GM18873 (cell line): ENCODE measurements around the gene SNX19.

Experiments used
- ATAC-seq: cut with Tn5 transposase; IDR thresholded peaks from one replicate; pipeline ENCODE4 v1.9.1; 2021; ENCODE audit warnings: mild to moderate bottlenecking, moderate library complexity, moderate number of reproducible peaks; ENCODE audit not compliant: unreplicated experiment, low FRiP score

The SNX19 gene

DNA sequence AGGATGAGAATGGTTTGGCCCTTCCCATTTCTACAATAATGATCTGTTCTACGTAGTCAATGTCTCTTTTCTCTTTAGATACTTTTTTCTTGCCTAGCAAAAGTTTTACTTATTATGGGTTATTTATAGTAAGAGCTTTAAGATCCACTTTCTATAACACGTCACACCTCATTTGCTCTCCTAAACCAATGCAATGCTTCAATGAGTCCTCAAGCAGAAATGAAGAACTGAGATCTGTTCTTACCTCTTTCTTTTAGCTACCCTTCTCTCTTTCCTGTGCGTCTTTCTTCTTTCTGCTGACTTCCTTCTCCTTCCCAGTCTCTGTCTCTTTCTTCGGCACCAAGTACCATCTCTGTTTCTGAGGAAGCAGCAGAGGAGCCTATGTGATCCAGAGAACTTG lies 61.8 kb downstream of the SNX19 start:
- no peak for ATAC-seq

DNA sequence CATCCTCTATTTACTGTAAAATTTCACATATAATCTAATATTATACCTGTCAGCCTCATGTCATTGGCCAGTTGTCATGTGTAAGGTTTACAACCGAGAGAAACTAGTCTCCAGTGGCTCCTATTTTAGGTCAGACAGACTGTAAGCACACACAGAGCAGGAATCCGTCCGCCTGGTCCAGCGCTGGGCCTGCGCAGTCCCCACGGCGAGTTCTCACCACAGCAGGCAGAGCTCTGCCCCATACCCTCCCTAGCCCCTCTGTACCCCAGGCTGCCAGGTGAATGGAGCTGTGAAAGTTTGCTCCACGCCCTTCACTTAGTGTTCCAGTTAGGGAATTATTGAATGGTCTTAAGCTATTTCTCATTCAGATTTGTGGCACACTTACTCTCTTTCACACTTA lies 63.7 kb downstream of the SNX19 start:
- ATAC-seq: no peak

DNA sequence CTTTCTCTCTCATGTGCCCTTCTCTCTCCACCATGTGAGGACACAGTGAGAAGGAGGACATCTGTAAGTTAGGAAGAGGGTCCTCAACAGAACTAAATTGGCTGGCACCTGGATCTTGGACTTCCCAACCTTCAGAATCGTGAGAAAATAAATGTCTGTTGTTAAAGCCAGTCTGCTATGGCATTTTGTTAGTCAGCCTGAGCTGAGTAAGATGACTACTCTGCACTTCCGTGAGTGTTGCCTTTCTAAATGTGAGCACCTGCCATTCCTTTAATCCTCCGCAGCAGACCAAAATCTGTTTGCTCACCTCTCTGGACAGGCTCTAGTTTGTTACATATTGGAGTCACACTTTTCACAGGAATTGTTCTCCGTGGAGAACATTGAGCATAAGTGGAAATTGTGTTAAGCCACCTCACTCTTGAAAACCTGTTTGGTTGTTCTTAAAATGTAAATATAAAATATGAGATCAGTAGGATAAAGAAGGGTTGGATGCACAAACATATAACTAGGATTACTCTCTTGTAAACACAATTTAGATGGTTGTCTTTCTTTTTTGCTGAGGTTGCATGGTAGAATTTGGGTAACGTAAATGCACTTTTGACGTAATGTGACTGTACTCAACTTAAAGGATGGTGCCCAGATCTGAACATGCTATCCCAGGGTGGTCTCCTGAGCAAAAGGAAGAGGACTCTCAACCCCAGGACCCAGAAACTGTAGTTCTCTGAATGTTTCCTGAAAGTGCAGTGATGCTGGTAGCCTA lies 65.9 kb downstream of the SNX19 start:
- ATAC-seq: no peak

DNA sequence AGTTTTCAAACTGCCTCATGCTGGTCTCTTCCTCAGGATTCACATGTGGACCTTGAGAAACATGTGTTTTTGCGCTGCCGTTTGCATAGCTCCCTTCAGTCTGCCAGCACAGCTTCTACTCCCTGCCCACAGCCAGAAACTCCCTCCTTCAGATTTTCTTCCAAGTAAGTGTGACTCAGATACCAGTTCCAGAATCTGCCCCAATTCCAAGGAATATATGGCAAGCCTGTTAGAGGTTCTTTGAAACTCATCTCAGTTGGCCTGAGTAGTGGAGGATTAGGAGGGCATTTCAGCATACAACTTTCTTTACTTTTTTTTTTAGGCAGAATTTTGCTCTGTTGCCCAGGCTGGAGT lies 67.1 kb downstream of the SNX19 start:
- ATAC-seq: no peak

DNA sequence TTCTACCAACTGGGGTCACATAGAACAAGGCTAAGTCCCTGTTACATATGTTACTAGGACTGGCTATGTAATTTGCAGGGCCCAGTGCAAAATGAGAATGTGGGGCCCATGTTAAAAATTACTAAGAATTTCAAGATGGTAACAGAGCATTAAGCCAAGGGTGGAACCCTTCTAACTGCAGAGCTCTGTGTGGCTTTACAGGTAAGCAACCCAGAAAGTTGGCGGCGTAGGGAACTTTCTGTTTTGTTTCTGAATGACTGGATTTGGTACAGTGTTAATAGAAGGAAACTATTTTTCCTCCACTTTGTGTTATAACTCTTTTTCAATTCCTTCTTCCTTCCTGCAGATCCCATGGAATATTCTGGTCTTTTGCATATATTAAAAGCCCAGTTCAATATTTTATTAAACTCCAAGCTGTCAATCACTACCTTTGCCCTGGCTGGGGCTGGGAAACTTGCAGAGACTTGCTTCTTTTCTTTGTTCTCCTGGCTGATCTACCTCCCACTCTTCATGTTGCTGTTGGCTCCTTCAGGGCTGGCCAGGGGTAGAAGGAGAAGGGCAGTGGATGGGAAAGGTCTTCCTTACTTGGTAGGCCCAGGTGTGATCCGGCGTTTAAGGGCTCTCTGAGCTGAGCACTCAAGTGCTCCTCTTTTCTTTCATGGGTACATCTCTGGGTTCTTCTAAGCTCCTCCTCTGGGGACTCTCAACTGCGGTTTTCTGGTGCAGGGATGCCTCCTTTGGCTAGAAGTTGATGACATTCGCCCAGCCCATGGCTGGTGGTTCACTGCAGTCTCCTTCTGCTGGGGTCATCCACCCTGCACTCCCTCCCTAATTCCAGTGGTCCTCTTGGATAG lies 67.7 kb downstream of the SNX19 start:
- no peak for ATAC-seq

DNA sequence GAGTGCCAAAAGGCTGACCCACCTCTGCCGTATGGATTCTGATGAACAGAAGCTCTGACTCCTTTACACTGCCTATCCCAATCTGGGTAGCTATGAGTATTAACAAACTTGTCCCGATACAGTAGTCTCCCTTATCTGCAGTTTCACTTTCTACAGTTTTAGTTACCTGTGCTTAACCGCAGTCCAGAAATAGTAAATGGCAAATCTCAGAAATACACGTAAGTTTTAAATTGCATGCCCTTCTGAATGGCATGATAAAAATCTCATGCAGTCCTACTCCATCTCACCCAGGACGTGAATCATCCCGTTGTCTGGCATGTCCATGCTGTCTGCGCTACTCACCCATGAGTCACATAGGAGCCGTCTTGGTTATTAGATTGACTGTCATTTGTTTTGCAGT lies 68.8 kb downstream of the SNX19 start:
- no peak for ATAC-seq

DNA sequence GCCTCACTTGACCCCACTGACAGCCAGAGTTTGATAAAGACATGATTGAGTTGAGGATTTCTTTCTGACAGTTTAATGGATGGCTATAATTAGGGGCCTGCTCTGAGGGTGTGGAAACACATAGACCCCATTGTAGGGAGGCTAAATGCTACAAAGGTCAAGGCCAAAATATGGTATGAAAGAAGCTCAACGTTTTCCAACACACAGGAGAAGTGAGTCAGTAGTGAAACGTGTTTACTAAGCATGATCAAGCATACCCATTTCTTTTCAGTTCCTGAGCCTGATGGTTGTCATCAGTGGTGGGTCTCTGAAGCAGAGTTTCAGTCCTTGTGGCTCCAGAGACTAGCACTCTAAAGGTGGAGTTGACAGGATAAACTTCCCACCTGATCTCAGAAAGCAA lies 69.7 kb downstream of the SNX19 start:
- ATAC-seq: no peak

DNA sequence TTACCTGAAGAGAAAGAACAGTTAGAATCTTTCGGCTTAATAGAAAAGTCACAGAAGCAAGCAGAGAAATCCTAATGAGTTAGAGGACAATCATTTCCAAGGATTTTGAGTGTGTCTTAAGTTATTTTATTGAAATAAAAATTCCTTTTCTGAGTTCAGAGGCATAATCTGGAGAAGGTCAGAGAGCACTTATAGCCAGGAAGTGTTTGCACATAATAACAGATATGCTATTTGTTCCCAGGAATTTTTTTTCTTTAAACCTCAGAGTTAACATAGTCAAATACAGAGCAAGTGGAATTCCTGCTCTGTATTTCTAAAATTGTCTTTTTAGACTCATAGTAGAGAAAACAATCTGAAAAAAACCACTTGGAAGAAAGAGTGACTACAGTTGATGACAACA lies 74.3 kb downstream of the SNX19 start:
- ATAC-seq: no peak

DNA sequence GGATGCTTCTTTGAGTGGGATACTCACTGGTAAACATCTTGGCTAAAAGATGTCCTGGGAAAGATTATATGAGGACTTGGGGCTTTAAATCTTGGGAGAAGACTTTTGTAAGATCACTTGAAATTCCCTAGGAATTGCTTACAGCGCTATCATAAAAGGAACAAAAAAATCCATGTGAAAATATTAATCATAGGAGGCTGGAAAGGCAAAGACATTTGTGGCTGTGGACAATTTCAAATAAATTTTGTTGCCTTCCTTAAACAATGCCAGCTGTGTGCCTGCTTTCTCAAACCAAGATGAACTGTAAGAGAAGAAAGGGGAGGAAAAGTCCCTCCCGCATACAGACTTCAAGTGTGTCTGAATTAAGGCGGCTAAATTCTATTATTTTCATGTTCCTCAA lies 75.6 kb downstream of the SNX19 start:
- ATAC-seq: no peak

DNA sequence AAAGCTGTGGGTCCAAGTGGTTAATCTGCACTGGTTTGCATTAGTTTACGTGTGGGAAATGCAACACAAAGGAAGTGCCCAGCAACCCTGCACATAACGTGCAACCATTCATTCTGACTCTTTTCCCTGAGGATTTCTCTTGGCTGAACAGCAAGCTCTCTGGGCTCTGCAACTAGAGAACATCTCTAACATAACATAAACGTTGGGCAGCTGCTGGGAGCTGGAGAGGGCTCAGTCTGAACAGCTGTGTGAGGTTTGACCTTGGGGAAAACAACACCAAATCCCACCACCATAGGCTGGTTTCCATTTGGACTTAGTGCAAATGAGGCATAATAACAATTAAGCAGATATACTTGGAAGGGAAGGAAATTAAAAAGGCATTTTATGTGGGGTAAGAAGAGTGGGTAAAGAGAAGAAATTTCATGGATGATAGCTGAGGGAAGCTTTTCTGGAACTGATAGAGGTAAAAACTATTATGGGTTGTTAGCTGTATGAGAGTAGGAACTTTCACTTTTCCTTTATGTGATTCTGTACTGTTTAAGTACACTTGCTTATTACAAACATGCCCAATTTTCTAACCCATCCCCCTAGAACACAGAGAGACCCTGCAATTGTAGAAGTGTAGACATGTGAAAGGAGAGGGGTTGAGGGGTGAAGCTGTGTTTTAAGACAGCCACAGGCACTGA lies 76.2 kb downstream of the SNX19 start:
- no peak for ATAC-seq

DNA sequence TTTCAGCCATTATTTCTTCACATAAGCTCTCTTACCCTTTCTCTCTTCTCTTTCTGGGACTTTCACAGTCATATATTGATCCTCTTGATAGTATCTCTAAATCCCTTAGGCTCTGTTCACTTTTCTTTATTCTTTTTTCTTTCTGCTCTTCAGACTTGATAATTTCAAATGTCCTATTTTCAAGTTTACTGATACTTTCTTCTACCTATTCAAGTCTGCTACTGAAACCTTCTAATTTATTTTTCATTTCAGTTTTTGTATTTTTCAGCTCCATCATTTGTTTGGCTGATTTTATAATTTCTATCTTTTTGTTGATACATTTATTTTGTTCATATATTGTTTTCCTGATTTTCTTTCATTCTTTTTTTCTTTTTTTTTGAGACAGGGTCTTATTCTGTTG lies 79.1 kb downstream of the SNX19 start:
- ATAC-seq: no peak

DNA sequence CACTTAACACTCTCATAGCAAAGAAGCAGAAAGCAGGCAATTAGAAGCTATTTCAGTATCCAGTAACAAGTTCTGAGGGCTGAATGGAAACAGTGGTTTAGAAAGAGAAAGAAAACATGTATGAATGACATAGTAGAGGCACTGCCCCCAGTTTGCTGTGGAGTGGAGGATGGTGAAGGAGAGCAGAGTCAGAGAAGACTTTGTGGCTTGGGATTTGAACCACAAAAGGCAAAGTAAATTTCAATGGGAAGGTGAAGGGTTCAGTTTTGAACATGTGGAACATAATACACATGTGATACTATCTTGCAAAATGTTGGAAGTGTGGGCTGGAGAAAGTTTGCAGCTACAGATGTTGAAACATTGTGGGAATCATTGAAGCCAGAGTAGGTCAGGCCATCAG lies 81.4 kb downstream of the SNX19 start:
- ATAC-seq: no peak

DNA sequence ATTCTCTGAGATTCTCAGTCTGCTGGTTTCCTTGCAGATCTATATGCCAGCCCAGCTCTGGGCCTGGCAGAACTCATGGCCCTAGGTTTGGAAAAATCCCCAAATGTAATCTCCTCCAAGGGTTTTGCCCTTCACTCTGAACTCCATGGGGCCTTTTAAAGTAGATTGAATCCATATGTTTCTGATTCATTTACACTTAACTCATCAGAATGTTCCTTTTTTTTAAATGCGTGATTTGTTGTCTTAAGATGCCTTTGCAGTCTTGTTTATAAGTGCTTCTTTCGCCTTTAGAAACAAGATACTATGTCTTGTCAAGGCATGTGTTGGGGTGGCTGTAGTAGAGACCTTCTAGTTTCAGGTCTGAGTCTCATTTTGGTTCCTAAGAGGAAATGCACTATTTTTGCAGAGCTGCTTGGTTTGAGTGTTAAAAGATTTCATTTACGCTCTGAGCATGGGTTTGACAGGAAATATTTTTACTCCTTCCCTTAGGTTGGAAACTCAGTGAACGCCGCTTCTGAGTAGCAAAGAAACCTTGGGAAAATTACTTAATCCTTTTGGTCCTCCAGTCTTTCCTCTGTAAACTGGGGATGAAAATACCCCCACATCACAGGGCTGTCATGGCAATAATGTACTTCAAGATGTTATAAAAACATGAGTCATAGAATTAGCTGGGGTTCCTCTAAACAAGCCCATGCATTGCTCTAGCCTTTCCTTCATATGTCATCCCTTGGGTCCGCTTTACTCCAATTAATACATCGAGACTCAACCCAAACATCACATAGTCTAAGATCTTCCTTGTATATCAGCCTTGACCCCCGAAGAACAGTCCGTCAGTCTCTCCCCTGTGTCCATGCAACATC lies 83.5 kb downstream of the SNX19 start:
- ATAC-seq: no peak

DNA sequence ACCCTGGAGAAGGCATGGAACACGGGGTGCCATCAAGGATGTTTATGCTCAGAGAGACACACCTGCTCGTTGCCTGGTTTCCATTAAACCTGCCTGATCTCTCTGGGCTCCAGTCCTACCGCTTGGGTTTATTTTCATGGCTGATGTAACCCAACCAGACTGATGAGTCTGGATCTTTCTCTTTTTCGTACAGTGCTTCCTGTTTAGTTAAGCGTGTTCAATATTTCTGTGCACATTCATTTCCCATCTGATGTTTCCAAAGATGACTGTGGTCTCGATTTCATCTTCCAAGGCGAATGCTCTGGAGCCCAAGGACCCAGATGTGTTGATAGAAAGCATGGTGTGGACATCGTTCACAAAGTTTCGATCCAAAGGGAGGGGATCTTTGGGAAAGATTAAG lies 84.3 kb downstream of the SNX19 start:
- ATAC-seq: no peak

DNA sequence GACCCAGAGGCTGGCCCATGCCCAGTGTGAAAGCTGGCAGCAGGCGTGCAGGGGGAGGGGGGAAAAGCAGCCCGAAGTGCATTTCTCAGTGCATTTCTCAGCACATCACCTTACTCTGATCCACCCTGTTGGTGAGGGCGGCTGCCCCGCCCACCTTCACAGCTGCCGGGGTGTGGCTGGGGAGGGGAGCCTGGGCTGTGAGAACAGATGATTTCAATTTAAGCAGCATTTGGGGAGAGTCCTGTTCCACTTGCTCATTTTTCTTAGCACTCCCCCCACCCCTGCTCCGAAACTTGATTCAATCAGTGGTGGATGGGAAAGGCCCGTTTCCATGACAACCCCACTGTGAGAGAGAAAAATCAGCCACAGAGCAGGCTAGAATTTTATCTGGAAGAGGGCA lies 84.8 kb downstream of the SNX19 start:
- no peak for ATAC-seq

DNA sequence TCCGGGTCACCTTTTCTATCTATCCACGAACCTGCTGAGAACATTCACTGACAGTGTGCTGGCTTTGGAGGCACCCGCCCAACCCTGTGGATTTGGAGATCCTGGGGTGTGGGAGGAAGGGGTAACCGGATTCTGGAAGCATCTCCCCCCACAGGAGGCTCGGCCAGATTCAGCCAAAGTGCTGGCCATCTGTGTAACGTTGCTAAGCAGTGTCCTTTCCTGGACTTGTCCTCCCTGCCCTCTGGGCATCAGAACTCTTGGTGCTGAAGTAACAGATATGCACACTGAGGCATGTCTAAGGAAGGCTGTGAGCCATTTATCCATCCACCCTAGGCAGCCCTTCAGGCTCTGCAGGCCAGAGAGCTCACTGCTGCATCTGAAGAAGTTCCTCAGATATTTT lies 85.7 kb downstream of the SNX19 start:
- ATAC-seq: no peak

DNA sequence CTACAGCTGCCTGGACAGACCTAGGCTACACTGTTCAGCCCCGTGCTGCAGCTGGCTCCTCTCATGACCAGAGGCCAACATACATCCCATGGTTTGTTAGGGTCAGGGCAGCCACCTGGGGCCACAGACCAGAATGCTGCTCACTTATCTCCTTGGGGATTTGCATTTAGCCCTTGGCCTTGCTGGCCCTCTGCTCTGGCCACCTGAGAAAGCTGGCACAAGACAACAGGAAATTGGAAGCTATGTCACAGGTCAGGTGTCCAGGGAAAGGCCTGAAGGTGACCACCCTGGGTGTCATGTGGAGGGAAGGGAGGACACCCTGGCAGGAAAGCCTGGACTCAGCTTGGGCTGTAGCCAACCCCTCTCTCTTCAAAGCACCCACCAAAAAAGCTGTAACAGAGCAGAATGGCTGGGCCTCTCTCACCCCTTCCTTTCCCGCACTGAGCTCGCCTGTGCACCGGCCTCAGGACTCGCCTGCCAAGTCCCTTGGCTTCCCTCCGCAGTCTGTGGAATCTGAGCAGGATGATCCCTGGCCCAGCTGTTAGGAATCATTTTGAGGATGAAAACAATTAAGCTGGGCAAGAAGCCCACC lies 86.3 kb downstream of the SNX19 start:
- no peak for ATAC-seq

DNA sequence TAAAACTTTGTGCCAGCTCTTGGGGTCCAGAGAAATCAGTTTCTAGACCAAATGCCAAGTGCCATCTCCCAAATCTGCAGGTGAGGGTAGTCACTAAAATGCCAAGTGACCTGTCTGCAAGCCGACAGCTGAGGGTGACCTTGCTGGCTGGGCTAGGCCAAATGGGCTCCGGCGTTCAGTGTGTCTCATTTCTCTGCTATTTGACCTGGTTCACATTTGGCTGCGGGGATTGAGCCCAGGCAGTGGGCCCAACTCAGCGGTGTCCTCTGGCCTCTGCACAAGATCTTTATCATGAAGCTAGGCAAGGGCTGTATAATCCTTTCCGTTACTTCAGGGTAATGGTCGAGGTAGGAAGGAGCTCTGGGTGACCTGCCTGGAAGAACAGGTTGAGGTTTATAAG lies 87.5 kb downstream of the SNX19 start:
- ATAC-seq: no peak

DNA sequence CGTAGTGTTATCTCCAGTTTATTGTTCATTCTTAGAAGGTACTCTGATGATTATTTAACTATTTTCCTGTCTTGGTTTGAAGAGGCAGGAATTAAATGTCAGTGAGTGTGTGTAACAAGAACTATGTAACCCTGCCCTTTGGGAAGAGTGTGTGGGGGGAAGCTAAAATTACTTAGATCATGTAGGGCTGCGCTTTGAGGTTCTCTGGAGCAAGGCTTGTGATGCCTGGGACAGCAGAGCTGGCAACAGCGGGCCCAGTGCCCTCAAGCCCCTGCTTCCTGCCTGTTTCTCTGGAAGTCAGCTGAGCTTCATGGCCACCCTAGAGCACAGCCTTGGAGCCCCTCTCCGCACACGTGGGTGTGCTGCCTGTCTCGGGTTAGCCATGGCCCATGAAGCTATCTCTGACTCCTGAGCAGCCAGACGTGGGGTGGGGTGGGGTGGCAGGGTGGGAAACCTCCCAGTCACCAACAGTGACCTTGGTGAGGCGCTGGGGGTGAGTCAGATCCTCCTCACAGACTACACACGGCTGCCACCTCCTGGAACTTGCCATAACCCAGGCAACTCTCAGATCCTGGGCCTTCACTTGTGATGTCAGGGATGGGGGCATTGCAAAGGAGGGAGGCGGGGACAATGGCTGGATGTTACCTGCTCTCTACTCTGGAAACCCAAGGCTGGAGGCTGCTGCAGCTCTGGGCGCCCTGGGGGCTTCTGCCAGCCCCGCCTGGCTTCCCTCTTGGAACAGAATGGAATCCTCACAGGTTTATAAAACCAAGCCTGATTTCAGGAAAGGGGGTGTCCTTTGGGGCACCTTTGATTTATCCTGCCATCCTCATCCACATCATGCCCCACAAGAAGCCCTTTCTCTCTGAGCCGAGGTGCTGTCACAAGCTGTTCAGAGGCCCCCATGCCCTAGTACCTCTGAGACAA lies 88.6 kb downstream of the SNX19 start:
- ATAC-seq: no peak
